ENCODE data around the gene PLCH1. TPM values are rescaled to one million over a fixed set of nuclear protein-coding genes. Genes with fewer than 3 reads are reported as not detected.

Gene PLCH1
- total and polyA plus RNA-seq, 2 of the 8 experiments (the other 6 are each of a cell fraction or from before 2014, with no cell fraction given) = 5.8 to 17.2 TPM

GRCh38 chr3:155342344-155342743, 402.5 kb downstream of the PLCH1 start (continued):
- TF ChIP-seq CBX8 (IDR thresholded peaks at IDR 0.05; ENCODE audit: borderline replicate concordance, low read depth, low read length) (no peak), ZNF274 (IDR thresholded peaks at IDR 0.05; ENCODE audit: borderline replicate concordance, extremely low read depth, low read length) (no peak), POLR2A (IDR thresholded peaks at IDR 0.05; ENCODE audit: control extremely low read depth in 1 of 2, low read depth in 2 of 2, low read length in 2 of 2) (no peak), RXRA (IDR thresholded peaks at IDR 0.05; ENCODE audit: insufficient read depth, low read depth, low read length) (no peak)
- TF ChIP-seq, protein P1, sequence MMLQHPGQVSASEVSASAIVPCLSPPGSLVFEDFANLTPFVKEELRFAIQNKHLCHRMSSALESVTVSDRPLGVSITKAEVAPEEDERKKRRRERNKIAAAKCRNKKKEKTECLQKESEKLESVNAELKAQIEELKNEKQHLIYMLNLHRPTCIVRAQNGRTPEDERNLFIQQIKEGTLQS (IDR thresholded peaks at IDR 0.05; ENCODE audit: insufficient read depth, low read depth, low read length) = no peak

Data from H1 (cell line).